ENCODE results near the gene COX18. TPM values are rescaled to one million over a fixed set of nuclear protein-coding genes. Genes with fewer than 3 reads are reported as not detected.

COX18 gene
- polyA plus RNA-seq, 1 donor (not counting 4 experiments of a cell fraction or from before 2014, with no cell fraction given) = 11.4 TPM

DNA sequence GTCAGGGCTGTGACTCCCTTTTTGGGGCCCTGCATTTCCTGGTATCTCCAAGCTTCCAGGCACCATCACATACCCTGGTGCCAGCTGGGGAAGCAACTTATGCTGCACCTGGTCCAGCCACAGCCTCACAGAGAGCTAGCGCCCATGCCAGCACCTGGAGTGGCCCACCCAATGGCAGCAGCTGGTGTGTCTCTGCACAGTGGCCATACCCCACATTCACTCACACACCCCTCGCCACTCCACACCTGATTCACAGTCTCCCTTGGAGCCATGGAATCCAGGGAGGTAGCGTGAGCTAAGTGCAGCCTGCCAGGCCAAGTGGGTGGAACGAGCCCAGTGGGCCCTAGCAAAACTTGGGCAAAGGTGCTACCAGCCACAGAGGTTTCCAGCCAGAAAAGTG, 56.8 kb downstream of the COX18 start:
- Histone ChIP-seq H3K9me3 (ENCODE audit: control insufficient read depth, low read depth, low read length) (peaks cover 9% of the 10 kb centered on the region), H2AFZ (ENCODE audit: control insufficient read depth, low read length) (no peak overlapping the region), H4K20me1 (ENCODE audit: control insufficient read depth, extremely low read depth, insufficient read depth, low read length) (no peaks in the 10 kb centered on the region), H3K27me3 (ENCODE audit: control insufficient read depth, extremely low read depth, insufficient read depth, low read length) (no peaks in the 10 kb centered on the region), H3K9me1 (ENCODE audit: control insufficient read depth, extremely low read depth, insufficient read depth, low read length) (no peaks in the 10 kb centered on the region), H3K4me1 (ENCODE audit: control insufficient read depth, extremely low read depth, insufficient read depth, low read length) (no peaks in the 10 kb centered on the region), H3K79me2 (ENCODE audit: control insufficient read depth, insufficient read depth, low read length) (no peaks in the 10 kb centered on the region), H3K4me3 (ENCODE audit: control insufficient read depth in 2 of 3, extremely low read depth in 1 of 3, insufficient read depth in 2 of 3, low read depth in 1 of 3, low read length in 3 of 3) (no peak overlapping the region), H3K27ac (ENCODE audit: control insufficient read depth, insufficient read depth, low read length) (no peak overlapping the region), H3K9ac (ENCODE audit: control insufficient read depth, extremely low read depth, insufficient read depth, low read length) (no peak overlapping the region), H3K4me2 (ENCODE audit: control insufficient read depth, extremely low read depth, insufficient read depth, low read depth, low read length) (no peak overlapping the region), H3K36me3 (ENCODE audit: control insufficient read depth in 2 of 2, extremely low read depth in 1 of 2, insufficient read depth in 2 of 2, low read length in 2 of 2) (no peaks in the 10 kb centered on the region)
- FAIRE-seq (no peak), DNase-seq (ENCODE audit: low read depth, low spot score) (no peak)
- dilution Hi-C loops (cut with MboI; ENCODE audit: extremely low pct_ligation_motif_present, low sequenced_read_pairs) = no loop called here
- TF ChIP-seq, protein P1, sequence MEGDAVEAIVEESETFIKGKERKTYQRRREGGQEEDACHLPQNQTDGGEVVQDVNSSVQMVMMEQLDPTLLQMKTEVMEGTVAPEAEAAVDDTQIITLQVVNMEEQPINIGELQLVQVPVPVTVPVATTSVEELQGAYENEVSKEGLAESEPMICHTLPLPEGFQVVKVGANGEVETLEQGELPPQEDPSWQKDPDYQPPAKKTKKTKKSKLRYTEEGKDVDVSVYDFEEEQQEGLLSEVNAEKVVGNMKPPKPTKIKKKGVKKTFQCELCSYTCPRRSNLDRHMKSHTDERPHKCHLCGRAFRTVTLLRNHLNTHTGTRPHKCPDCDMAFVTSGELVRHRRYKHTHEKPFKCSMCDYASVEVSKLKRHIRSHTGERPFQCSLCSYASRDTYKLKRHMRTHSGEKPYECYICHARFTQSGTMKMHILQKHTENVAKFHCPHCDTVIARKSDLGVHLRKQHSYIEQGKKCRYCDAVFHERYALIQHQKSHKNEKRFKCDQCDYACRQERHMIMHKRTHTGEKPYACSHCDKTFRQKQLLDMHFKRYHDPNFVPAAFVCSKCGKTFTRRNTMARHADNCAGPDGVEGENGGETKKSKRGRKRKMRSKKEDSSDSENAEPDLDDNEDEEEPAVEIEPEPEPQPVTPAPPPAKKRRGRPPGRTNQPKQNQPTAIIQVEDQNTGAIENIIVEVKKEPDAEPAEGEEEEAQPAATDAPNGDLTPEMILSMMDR (optimal IDR thresholded peaks at IDR 0.05 in 1 of 3, IDR thresholded peaks at IDR 0.05 in 1 of 3, conservative IDR thresholded peaks at IDR 0.05 in 1 of 3; ENCODE audit: extremely low read depth in 1 of 3, insufficient read depth in 2 of 3, low read length in 3 of 3) = no peak
- TF ChIP-seq EZH2 (IDR thresholded peaks at IDR 0.05; ENCODE audit: low read length) = no peak

- Histone ChIP-seq H3K9me3 (ENCODE audit: control insufficient read depth, low read depth, low read length) (peaks cover 9% of the 10 kb centered on the region), H3K27ac (ENCODE audit: control insufficient read depth, insufficient read depth, low read length) (no peak overlapping the region), H4K20me1 (ENCODE audit: control insufficient read depth, extremely low read depth, insufficient read depth, low read length) (no peaks in the 10 kb centered on the region), H3K4me1 (ENCODE audit: control insufficient read depth, extremely low read depth, insufficient read depth, low read length) (no peaks in the 10 kb centered on the region), H3K36me3 (ENCODE audit: control insufficient read depth in 2 of 2, extremely low read depth in 1 of 2, insufficient read depth in 2 of 2, low read length in 2 of 2) (no peaks in the 10 kb centered on the region), H3K4me2 (ENCODE audit: control insufficient read depth, extremely low read depth, insufficient read depth, low read depth, low read length) (no peak overlapping the region), H2AFZ (ENCODE audit: control insufficient read depth, low read length) (no peak overlapping the region), H3K9ac (ENCODE audit: control insufficient read depth, extremely low read depth, insufficient read depth, low read length) (no peak overlapping the region), H3K9me1 (ENCODE audit: control insufficient read depth, extremely low read depth, insufficient read depth, low read length) (no peaks in the 10 kb centered on the region), H3K27me3 (ENCODE audit: control insufficient read depth, extremely low read depth, insufficient read depth, low read length) (no peaks in the 10 kb centered on the region), H3K79me2 (ENCODE audit: control insufficient read depth, insufficient read depth, low read length) (no peaks in the 10 kb centered on the region), H3K4me3 (ENCODE audit: control insufficient read depth in 2 of 3, extremely low read depth in 1 of 3, insufficient read depth in 2 of 3, low read depth in 1 of 3, low read length in 3 of 3) (no peak overlapping the region)
- dilution Hi-C loops (cut with MboI; ENCODE audit: extremely low pct_ligation_motif_present, low sequenced_read_pairs) = no loop called here
- no peak for DNase-seq (ENCODE audit: low read depth, low spot score)
- no peak for FAIRE-seq
- no peak for TF ChIP-seq EZH2 (IDR thresholded peaks at IDR 0.05; ENCODE audit: low read length)
- TF ChIP-seq, protein P1 (optimal IDR thresholded peaks at IDR 0.05 in 1 of 3, IDR thresholded peaks at IDR 0.05 in 1 of 3, conservative IDR thresholded peaks at IDR 0.05 in 1 of 3; ENCODE audit: extremely low read depth in 1 of 3, insufficient read depth in 2 of 3, low read length in 3 of 3) = no peak
These were observed 57.9 kb downstream of the COX18 start for GRCh38 chr4:73011629-73011985.

Measured in keratinocyte (primary cell).